ENCODE data around the gene TEX28. TPM values are rescaled to one million over a fixed set of nuclear protein-coding genes. Genes with fewer than 3 reads are reported as not detected.

Gene TEX28
- total and polyA plus RNA-seq, 7 experiments from 2014 or later: not detected

GRCh38 chrX:154315416-154315815 lies 20.5 kb upstream of the TEX28 start:
- Histone ChIP-seq H3K9me3 (ENCODE audit: control insufficient read depth in 2 of 3, low read length in 3 of 3) (no peaks in the 10 kb centered on the region), H3K4me3 (ENCODE audit: low read length) (no peak overlapping the region), H3K27me3 (ENCODE audit: control insufficient read depth in 2 of 2, insufficient read depth in 2 of 2, low read length in 2 of 2) (no peaks in the 10 kb centered on the region), H3K27ac (ENCODE audit: low read depth, low read length) (no peak overlapping the region), H3K36me3 (ENCODE audit: control insufficient read depth in 2 of 3, insufficient read depth in 3 of 3, low read length in 3 of 3) (no peaks in the 10 kb centered on the region), H3K4me1 (ENCODE audit: control insufficient read depth in 2 of 2, insufficient read depth in 2 of 2, low read length in 2 of 2) (peaks cover 15 to 23% of the 10 kb centered on the region in 2 donors)
- Mint-ChIP-seq H3K27me3 (no peaks in the 10 kb centered on the region), H3K4me3 (no peak overlapping the region), H3K36me3 (no peaks in the 10 kb centered on the region), H3K9me3 (no peaks in the 10 kb centered on the region), H3K27ac (no peak overlapping the region), H3K4me1 (peaks cover 11 to 34% (median 26%) of the 10 kb centered on the region in 7 donors)
- DNase-seq (no peak), ATAC-seq (no peak)
- ChIA-PET CTCF (interaction anchor here (1.7 kb wide), 1 partner anchor 12 kb away, joined by 5 read pairs; no protein-coding TSS in a partner anchor), POLR2A (interaction anchor here (3.6 kb wide), 1 partner anchor 11 kb away, joined by 19 read pairs; no protein-coding TSS in a partner anchor)
- intact Hi-C loops (cut with micrococcal nuclease): no loop called here

DNA sequence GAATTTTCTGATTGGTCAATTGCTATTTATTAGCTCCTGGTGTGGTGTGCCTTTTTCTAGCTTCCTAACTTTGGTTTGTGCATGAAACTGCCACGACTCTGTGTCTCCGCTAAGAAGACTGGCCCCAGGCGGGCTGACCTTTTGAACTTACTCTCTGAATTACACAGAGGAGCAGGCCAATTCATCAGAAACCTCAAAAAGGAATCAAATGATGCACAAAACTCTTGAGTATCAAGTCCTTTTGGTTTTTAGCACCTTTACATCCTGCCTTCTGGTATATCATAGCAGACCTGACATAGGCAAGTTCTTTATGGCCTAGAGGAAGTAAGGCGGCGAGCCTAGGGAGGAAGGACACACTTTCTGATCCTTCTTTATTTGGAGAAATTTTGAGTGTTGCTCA lies 18.2 kb upstream of the TEX28 start:
- intact Hi-C loops (cut with micrococcal nuclease): no loop called here
- ChIA-PET CTCF (no interaction called here), POLR2A (no interaction called here)
- Mint-ChIP-seq H3K4me1 (peaks cover 16 to 38% (median 28%) of the 10 kb centered on the region in 7 donors), H3K27ac (peak overlapping the region in 8 of 9 donors; percentile 19 to 89 (median 68)), H3K36me3 (no peaks in the 10 kb centered on the region), H3K27me3 (no peaks in the 10 kb centered on the region), H3K9me3 (no peaks in the 10 kb centered on the region), H3K4me3 (peak overlapping the region in 2 of 10 donors; percentile 32 to 68)
- no peak overlapping the region for H3K4me3 ChIP-seq (ENCODE audit: low read length)
- DNase-seq: no peak
- H3K36me3 ChIP-seq (ENCODE audit: control insufficient read depth in 2 of 3, insufficient read depth in 3 of 3, low read length in 3 of 3): no peaks in the 10 kb centered on the region
- H3K9me3 ChIP-seq (ENCODE audit: control insufficient read depth in 2 of 3, low read length in 3 of 3): no peaks in the 10 kb centered on the region
- no peaks in the 10 kb centered on the region for H3K27me3 ChIP-seq (ENCODE audit: control insufficient read depth in 2 of 2, insufficient read depth in 2 of 2, low read length in 2 of 2)
- peak; percentile 34 for ATAC-seq
- peaks cover 24 to 33% of the 10 kb centered on the region in 2 donors for H3K4me1 ChIP-seq (ENCODE audit: control insufficient read depth in 2 of 2, insufficient read depth in 2 of 2, low read length in 2 of 2)
- no peak overlapping the region for H3K27ac ChIP-seq (ENCODE audit: low read depth, low read length)

DNA sequence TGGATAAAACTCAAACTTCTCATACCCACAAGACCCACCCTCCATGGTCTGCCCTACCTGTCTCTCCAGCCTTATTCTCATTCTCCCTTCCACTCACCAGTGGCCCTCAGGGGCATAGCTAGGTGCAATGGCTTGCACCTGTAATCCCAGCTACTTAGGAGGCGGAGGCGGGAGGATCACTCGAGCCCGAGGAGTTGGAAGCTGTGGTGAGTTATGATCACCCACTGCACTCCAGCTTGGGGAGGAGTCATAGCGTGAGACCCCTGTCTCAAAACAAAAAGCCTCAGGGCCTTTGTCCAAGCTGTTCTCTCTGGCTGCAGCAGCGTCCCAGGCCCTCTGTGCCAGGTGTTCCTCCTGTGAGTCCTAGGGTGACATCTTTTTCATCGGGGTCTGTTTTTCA lies 17.2 kb upstream of the TEX28 start:
- ChIA-PET CTCF (no interaction called here), POLR2A (interaction anchor here (0.6 to 0.9 kb wide), 2 partner anchors 177 to 270 kb away, joined by 3 read pairs; no protein-coding TSS in a partner anchor)
- Histone ChIP-seq H3K27ac (ENCODE audit: low read depth, low read length) (no peak overlapping the region), H3K9me3 (ENCODE audit: control insufficient read depth in 2 of 3, low read length in 3 of 3) (no peaks in the 10 kb centered on the region), H3K36me3 (ENCODE audit: control insufficient read depth in 2 of 3, insufficient read depth in 3 of 3, low read length in 3 of 3) (no peaks in the 10 kb centered on the region), H3K4me3 (ENCODE audit: low read length) (no peak overlapping the region), H3K27me3 (ENCODE audit: control insufficient read depth in 2 of 2, insufficient read depth in 2 of 2, low read length in 2 of 2) (no peaks in the 10 kb centered on the region), H3K4me1 (ENCODE audit: control insufficient read depth in 2 of 2, insufficient read depth in 2 of 2, low read length in 2 of 2) (peaks cover 30 to 35% of the 10 kb centered on the region in 2 donors)
- H3K36me3 Mint-ChIP-seq: no peaks in the 10 kb centered on the region
- intact Hi-C loops (cut with micrococcal nuclease): no loop called here
- no peaks in the 10 kb centered on the region for H3K9me3 Mint-ChIP-seq
- ATAC-seq (no peak), DNase-seq (no peak)
- peaks cover 19 to 40% (median 30%) of the 10 kb centered on the region in 7 donors for H3K4me1 Mint-ChIP-seq
- no peak overlapping the region for H3K4me3 Mint-ChIP-seq
- no peaks in the 10 kb centered on the region for H3K27me3 Mint-ChIP-seq
- peak overlapping the region in 1 of 9 donors; percentile 45 for H3K27ac Mint-ChIP-seq

DNA sequence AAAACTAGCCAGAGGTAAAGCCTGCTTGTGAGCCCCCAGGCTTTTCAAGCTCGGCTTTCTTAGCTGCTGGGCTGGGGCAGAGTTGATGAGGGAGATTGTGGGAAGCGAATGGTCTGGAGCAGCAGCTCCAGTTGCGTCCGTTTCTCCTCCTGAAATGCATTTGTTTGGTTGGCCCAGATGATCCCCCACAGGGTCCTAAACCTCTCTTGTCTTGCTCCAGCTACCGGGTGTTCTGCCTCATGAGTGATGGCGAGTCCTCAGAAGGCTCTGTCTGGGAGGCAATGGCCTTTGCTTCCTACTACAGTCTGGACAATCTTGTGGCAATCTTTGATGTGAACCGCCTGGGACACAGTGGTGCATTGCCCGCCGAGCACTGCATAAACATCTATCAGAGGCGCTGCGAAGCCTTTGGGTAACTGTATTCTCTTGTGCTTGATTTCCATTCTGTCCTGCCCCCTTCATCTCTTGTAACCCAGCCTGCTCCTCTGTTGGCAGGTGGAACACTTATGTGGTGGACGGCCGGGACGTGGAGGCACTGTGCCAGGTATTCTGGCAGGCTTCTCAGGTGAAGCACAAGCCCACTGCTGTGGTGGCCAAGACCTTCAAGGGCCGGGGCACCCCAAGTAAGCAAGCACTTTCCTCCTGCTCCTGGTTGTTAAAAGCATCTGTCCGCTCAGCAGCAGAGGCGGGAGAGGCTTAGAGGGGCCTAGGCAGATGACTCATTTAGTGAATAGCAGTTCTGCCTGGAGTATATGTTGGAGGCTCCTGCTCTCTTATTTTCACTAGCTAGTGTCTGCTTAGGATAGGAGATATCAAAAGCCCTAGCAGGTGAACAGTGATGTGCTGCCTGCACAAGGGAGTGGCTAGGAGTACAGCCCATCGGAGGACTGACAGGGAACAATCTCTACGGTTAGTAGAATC lies 16.0 kb upstream of the TEX28 start:
- intact Hi-C loops (cut with micrococcal nuclease): no loop called here
- no peak for DNase-seq
- H3K4me1 ChIP-seq (ENCODE audit: control insufficient read depth in 2 of 2, insufficient read depth in 2 of 2, low read length in 2 of 2): peaks cover 30 to 35% of the 10 kb centered on the region in 2 donors
- no peak overlapping the region for H3K27ac ChIP-seq (ENCODE audit: low read depth, low read length)
- no peaks in the 10 kb centered on the region for H3K9me3 Mint-ChIP-seq
- H3K27ac Mint-ChIP-seq: no peak overlapping the region
- ChIA-PET CTCF (no interaction called here), POLR2A (no interaction called here)
- no peaks in the 10 kb centered on the region for H3K27me3 Mint-ChIP-seq
- peaks cover 20 to 42% (median 32%) of the 10 kb centered on the region in 7 donors for H3K4me1 Mint-ChIP-seq
- H3K36me3 ChIP-seq (ENCODE audit: control insufficient read depth in 2 of 3, insufficient read depth in 3 of 3, low read length in 3 of 3): no peaks in the 10 kb centered on the region
- no peak overlapping the region for H3K4me3 Mint-ChIP-seq
- no peaks in the 10 kb centered on the region for H3K9me3 ChIP-seq (ENCODE audit: control insufficient read depth in 2 of 3, low read length in 3 of 3)
- no peak overlapping the region for H3K4me3 ChIP-seq (ENCODE audit: low read length)
- no peak for ATAC-seq
- no peaks in the 10 kb centered on the region for H3K27me3 ChIP-seq (ENCODE audit: control insufficient read depth in 2 of 2, insufficient read depth in 2 of 2, low read length in 2 of 2)
- no peaks in the 10 kb centered on the region for H3K36me3 Mint-ChIP-seq

GRCh38 chrX:154309041-154309775 lies 14.3 kb upstream of the TEX28 start:
- Histone ChIP-seq H3K4me3 (ENCODE audit: low read length) (no peak overlapping the region), H3K4me1 (ENCODE audit: control insufficient read depth in 2 of 2, insufficient read depth in 2 of 2, low read length in 2 of 2) (peaks cover 30 to 35% of the 10 kb centered on the region in 2 donors), H3K27me3 (ENCODE audit: control insufficient read depth in 2 of 2, insufficient read depth in 2 of 2, low read length in 2 of 2) (no peaks in the 10 kb centered on the region), H3K36me3 (ENCODE audit: control insufficient read depth in 2 of 3, insufficient read depth in 3 of 3, low read length in 3 of 3) (no peaks in the 10 kb centered on the region), H3K27ac (ENCODE audit: low read depth, low read length) (no peak overlapping the region), H3K9me3 (ENCODE audit: control insufficient read depth in 2 of 3, low read length in 3 of 3) (no peaks in the 10 kb centered on the region)
- ChIA-PET POLR2A (interaction anchor here (0.5 to 1.4 kb wide), 4 partner anchors 18 to 307 kb away, joined by 3 to 6 read pairs (median 4); no protein-coding TSS in a partner anchor), CTCF (interaction anchor here (1.0 to 2.7 kb wide), 7 partner anchors 8 to 296 kb away, joined by 3 to 9 read pairs (median 5); no protein-coding TSS in a partner anchor)
- Mint-ChIP-seq H3K9me3 (no peaks in the 10 kb centered on the region), H3K4me1 (peaks cover 20 to 42% (median 32%) of the 10 kb centered on the region in 7 donors), H3K36me3 (no peaks in the 10 kb centered on the region), H3K4me3 (no peak overlapping the region), H3K27me3 (no peaks in the 10 kb centered on the region), H3K27ac (peak overlapping the region in 2 of 9 donors; percentile 12 to 85)
- no peak for ATAC-seq
- DNase-seq: no peak
- intact Hi-C loops (cut with micrococcal nuclease): no loop called here

- Histone ChIP-seq H3K9me3 (ENCODE audit: control insufficient read depth in 2 of 3, low read length in 3 of 3) (no peaks in the 10 kb centered on the region), H3K36me3 (ENCODE audit: control insufficient read depth in 2 of 3, insufficient read depth in 3 of 3, low read length in 3 of 3) (no peaks in the 10 kb centered on the region), H3K4me1 (ENCODE audit: control insufficient read depth in 2 of 2, insufficient read depth in 2 of 2, low read length in 2 of 2) (peaks cover 26 to 35% of the 10 kb centered on the region in 2 donors), H3K27ac (ENCODE audit: low read depth, low read length) (no peak overlapping the region), H3K4me3 (ENCODE audit: low read length) (peak overlapping the region; percentile 20), H3K27me3 (ENCODE audit: control insufficient read depth in 2 of 2, insufficient read depth in 2 of 2, low read length in 2 of 2) (no peaks in the 10 kb centered on the region)
- ChIA-PET POLR2A (interaction anchor here (0.9 to 1.4 kb wide), 3 partner anchors 19 to 212 kb away, joined by 4 to 6 read pairs (median 5); no protein-coding TSS in a partner anchor), CTCF (interaction anchor here (0.6 to 2.7 kb wide), 8 partner anchors 9 to 295 kb away, joined by 3 to 9 read pairs (median 5); no protein-coding TSS in a partner anchor)
- no peaks in the 10 kb centered on the region for H3K27me3 Mint-ChIP-seq
- peaks cover 17 to 38% (median 29%) of the 10 kb centered on the region in 7 donors for H3K4me1 Mint-ChIP-seq
- intact Hi-C loops (cut with micrococcal nuclease): loop anchor here in 1 of 2 donors (1.0 kb wide), 2 partner anchors 172 to 211 kb away; partner anchors contain the start of gene MECP2
- H3K4me3 Mint-ChIP-seq: peak overlapping the region; percentile 29 to 63 (median 46)
- H3K27ac Mint-ChIP-seq: peak overlapping the region in 8 of 9 donors; percentile 2 to 85 (median 50)
- peak; percentile 91 for ATAC-seq
- H3K36me3 Mint-ChIP-seq: no peaks in the 10 kb centered on the region
- H3K9me3 Mint-ChIP-seq: no peaks in the 10 kb centered on the region
- peak; percentile 47 to 83 (median 71) for DNase-seq
Measured at GRCh38 chrX:154308108-154308946, 13.4 kb upstream of the TEX28 start.
